Brain pericyte (primary cell): ENCODE results near the gene SLC30A1.
"Not testable (repeated sequence)": the region's sequence is repeated elsewhere in the genome, so short reads cannot be mapped to it uniquely, and the experiment has no call there.

Source experiments
- DNase-seq: peaks from one replicate; pipeline ENCODE4 v3.0.0-alpha.2; 2012; ENCODE audit warnings: low read depth, low spot score

SLC30A1 gene

DNA sequence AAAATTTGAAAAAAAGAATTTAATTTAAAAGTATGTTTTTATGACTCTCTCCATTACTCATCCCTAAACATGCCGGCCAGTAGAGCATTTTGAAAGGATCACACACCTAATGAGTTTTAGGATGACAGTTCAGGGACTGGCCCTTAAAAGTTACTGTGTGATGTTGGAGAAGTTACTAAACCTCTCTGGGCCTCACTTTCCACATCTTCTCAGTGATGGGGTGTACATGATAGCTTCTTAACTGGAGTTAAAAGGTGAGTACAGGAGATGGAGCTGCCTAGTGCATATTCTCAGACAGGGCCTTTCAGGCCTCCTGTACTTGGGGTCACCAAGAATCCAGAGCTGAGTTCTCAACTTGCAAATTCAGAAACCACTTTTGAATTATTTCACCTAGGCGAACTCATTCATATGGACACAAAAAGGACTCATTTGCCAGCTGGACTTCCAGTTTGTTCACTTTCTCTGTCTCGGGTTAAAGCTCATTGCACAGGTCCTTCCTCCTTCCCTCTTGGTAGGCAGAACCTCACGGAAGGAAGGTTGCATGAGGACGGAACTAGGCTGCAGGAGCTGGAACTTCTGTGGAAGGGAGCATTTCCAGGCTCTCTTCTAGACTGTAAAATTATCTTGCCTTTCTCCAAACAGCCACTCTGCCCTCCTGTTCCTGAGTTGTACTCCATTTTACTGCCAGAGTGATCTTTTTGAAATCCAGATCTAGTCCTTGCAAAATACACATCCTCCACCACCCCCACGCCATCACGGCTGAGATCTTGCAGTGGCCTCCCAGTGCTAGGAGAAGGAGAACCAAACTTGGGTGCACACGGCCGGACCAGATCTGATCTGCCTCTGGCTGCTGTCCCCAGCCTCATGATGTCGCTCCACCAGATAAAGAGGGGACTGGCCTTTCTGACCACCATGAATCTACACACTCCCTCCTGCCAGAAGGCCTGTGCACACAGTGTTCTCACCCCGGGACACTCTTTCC, 4.3 kb upstream of the SLC30A1 start:
- DNase-seq: no peak

- DNase-seq: no peak
These were observed 2.6 kb upstream of the SLC30A1 start for GRCh38 chr1:211581526-211581925.

GRCh38 chr1:211580303-211580687, 1.3 kb upstream of the SLC30A1 start:
- DNase-seq: no peak

GRCh38 chr1:211579440-211580302, 710 bp upstream of the SLC30A1 start:
- no peak for DNase-seq

DNA sequence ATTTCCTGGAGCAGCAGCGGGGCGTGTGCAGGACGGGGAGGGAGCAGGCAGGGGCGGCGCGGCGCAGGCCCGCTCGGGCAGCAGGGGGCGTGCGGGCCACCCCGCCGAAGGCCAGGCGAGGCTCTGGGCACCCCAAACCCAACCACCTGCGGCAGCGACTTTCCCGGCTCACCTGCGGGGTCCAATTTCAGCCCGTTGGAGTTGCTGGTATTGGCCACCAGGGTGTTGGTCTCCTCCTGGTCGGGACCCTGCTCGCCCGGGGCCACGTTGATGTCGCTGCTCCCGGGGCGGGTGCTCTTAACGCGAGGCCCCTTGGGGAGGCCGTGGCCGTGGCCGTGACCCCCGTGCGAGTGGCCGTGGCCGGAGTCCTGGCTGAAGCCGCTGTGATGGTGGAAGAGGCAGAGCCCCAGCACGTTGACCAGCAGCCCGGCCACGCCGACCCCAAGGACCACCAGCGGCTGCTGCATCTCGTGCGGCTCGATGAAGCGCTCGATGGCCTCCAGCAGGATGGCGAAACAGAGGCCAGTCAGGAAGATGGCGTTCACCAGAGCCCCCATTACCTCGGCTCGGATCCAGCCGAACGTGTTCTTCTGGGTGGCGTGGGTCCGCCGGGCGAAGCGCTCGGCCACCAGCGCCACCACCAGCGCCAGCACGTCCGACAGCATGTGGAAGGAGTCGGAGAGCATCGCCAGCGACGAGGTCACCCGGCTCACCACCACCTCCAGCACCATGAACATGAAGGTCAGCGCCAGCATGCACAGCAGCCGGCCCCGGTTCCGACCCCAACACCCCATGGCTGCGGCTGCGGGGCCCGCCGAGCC, 932 bp downstream of the SLC30A1 start:
- no peak for DNase-seq

DNA sequence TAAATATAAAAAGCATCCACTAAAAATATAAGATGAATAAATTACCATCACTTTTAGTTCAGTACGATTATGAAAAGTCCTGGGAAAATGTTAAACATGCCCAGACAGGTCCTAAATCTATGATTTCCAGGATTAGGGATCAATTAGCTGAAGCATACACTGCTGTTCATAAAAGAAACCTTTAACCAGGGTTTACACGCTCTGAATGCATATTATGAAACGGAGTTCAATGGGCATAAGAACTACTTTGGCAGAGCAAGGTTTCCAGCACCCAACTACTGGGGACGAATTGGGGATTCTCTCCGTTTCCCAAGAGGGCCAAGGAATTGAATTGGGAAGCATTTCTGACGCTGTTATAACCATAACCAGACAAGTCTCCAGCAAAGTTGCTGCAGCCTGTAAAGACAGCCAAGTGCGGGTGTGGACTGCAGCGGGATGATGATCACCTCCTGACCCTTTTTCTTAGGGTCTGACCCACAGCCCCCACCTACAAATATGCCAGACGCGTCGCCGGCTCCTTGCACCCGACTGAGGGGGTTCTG, 1.6 kb downstream of the SLC30A1 start:
- no peak for DNase-seq

DNA sequence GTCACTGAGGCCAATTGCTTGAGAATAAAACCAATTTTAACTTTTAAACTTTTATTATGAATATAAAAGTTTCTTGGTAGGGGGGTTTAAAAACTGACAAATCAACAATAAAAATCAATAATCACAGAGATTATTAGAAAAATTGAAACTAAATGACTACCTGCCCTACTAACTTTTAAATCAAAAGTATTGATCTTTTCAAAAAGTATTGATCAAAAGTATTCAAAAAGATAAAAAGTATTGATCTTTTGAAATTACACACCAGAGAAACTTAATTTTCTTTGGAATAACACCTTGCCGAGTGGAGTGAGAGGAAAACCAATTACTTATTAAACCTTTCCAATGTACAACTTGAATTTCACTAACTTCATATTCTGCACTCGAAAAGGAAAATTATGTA, 2.2 kb downstream of the SLC30A1 start:
- no peak for DNase-seq

GRCh38 chr1:211574705-211575104, 4.3 kb downstream of the SLC30A1 start:
- DNase-seq: no peak

GRCh38 chr1:211571998-211572397, 7.0 kb downstream of the SLC30A1 start:
- no peak for DNase-seq

DNA sequence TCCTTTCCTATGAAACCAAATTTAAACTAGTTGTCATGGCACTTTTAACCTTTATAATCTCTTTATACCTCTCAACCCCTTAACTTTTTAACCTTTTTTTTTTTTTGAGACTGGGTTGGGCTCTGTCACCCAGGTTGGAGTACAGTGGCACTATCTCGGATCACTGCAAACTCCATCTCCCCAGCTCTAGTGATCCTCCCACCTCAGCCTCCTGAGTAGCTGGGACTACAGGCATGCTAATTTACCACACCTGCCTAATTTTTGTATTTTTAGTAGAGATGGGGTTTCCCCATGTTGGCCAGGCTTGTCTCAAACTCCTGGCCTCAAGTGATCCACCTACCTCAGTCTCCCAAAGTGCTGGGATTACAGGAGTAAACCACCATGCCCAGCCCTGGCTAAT, 8.6 kb downstream of the SLC30A1 start:
- DNase-seq: not testable (repeated sequence)

DNA sequence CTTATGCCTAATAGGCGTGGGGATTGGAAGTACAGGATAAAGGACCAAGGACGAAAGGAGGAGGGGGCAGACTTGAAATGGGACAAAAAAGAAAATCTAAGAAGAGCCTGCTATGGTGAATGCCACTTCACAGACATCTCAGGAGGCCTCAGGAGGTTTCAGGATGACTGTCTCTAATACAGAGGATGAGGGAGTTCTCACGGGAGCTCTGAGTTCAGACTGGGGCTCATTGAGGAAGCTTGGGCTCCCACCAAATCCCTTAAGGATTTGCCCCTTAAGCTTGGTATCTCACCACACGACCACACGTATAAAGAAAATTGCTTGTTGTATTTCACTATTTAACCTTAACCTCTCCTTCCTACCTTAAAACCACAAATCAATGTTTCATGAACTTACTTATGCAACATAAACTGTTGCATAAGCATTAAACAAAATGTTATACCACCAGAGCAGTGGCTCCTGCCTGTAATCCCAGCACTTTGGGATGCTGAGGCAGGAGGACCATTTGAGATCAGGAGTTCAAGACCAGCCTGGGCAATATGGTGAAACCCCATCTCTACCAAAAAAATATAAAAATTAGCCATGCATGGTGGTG, 12.4 kb downstream of the SLC30A1 start:
- DNase-seq: no peak

DNA sequence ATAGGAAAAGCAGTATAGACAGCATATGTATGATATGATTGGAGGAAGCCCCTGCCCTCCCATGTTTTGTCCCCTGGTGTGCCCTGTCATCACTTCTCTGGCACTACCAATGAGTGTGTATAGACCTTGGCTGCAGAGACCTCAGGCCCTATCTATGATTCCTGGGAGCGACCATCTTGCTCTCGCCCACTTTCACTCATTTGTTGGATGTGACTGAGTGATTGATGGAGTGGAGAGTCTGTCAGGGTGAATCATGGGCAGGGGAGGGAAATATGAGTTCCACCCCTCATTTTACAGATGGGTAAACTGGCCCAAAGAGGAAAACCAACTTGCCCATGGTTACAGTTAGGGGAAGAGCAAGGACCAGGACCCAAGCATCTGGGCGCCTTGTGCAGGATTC, 14.9 kb downstream of the SLC30A1 start:
- DNase-seq: no peak

GRCh38 chr1:211559222-211560010, 19.5 kb downstream of the SLC30A1 start:
- no peak for DNase-seq

DNA sequence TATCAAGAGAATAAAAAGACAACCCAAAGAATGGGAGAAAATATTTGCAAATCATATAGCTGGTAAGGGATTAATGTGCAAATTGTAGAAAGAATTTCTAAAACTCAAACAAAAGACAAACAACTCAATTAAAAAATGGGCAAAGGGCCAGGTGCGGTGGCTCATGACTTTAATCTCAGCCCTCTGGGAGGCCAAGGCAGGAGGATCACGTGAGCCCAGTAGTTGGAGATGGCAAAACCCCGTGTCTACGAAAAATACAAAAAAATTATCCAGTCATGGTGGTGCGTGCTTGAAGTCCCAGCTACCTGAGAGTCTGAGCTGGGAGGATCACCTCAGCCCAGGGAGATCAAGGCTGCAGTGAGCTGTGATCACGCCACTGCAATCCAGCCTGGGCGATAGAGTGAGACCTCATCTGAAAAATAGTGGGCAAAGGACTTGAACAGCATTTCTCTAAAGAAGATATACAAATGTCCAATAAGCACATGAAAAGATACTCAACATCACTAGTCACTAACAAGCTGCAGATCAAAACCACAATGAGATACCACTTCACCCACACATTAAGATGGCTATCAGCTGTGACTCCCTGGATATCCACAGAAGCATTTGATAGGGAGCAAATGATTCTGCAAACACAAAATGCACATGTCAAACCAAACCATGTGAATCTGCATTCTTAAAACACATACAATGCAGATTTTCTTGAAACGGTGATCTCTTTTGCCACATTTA, 20.9 kb downstream of the SLC30A1 start:
- DNase-seq: no peak

DNA sequence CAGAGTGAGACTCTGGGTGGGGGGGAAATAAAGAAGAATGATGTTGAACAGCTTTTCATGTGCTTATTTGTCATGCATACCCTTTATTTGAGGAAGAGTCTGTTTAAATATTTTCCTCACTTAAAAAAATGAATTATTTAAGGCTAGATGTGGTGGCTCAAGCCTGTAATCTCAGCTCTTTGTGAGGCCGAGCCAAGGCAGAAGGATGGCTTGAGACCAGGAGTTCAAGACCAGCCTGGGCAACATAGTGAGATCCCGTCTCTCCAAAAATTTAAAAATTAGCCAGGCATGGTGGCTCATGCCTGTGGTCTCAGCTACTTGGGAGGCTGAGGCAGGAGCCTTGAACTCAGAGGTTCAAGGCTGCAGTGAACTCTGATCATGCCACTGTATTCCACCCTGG, 25.4 kb downstream of the SLC30A1 start:
- no peak for DNase-seq

DNA sequence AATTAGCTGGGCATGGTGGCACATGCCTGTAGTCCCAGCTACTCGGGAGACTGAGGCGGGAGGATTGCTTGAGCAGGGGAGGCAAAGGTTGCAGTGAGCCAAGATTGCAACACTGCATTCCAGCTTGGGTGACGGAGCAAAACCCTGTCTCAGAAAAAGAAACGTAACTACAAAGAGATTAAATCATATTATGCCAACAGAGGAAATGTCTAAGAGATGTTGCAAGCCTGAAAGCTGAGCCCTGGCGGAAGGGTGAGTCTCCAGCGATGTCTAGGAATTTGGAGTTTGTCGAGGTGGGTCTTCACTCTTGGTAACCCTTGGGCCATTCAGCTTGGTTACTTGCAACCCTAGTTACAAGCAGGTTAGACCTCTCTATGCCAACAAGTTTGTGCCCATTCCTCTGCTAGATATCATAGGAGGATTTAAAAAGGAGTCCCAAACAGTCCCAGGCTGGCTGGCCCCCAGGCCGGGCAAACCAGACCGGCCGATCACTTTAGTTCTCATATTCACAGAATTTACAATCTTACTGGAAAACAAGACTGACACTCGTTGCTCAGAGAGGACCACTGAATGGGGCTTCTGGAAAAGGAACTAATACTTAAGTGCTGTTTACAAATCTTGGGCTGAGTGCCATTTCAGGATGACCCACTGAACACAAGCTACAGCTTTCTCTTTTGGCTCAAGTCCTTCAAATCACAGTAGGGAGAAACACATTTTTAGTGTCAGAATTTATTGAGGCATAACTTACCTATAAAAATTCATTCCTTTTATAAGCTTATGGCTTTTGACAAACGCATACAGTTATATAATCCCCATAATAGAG, 27.1 kb downstream of the SLC30A1 start:
- DNase-seq: no peak

DNA sequence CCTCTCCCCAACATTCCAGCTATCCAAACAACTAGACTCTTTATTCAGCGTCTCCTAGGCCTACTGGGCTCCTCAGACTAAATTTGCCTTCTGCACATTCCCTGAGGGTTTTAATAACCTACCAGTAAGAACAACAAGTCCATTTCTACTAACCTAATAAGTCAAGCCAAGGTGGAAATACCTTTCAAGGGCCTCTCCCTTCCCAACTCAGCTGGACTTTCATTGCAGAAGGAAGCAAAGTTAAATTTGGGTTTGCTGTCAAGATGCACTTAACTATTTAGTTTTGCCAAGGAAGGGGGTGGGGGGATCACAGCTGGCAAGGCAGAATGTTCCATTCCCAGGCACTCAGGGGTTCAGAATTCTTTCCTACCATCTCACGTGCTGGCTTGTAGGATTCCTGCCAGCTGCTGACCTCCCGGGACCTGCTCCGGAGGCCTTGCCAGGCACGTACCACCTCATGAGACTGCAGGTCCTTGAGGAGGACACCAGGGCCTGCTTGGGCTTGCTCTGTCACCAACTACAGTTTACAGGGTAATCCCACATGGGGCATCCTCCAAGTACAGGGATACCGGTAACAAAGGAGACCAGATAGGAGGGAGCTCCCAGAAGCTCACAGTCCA, 29.8 kb downstream of the SLC30A1 start:
- DNase-seq: no peak
